Upper lobe of right lung (tissue), 1 donor: ENCODE results near the gene SH3D21. TPM values are rescaled to one million over a fixed set of nuclear protein-coding genes. Genes with fewer than 3 reads are reported as not detected.

Experiments
- ATAC-seq: fragments of 200-7000 bp; cut with Tn5 transposase; one replicate; pipeline ENCODE4 v1.9.1; 2020; ENCODE audit warnings: mild to moderate bottlenecking, moderate library complexity
- DNase-seq: peaks from one replicate; pipeline ENCODE4 v3.0.0-alpha.2; 2020
- H3K27ac ChIP-seq: fragments of 200-600 bp; one replicate; pipeline ENCODE4 v1.8.0; 2022
- H3K27me3 ChIP-seq: fragments of 200-600 bp; one replicate; pipeline ENCODE4 v1.8.0; 2022; ENCODE audit warnings: mild to moderate bottlenecking
- H3K36me3 ChIP-seq: fragments of 200-600 bp; one replicate; pipeline ENCODE4 v1.8.0; 2022
- H3K4me1 ChIP-seq: fragments of 200-600 bp; one replicate; pipeline ENCODE4 v1.8.0; 2022
- H3K4me3 ChIP-seq: fragments of 200-600 bp; one replicate; pipeline ENCODE4 v1.8.0; 2022; ENCODE audit warnings: mild to moderate bottlenecking
- H3K9me3 ChIP-seq: fragments of 200-600 bp; one replicate; pipeline ENCODE4 v1.8.0; 2022
- CTCF ChIP-seq: fragments of 200-600 bp; IDR thresholded peaks from one replicate; pipeline ENCODE4 v1.8.0; 2022; ENCODE audit warnings: antibody characterized with exemption
- intact Hi-C: fragments of 100-400 bp; cut with DNase I; formaldehyde crosslinking; loops from one replicate; pipeline ENCODE4 v1.11.0; 2022
- total RNA-seq: library from RNA; stranded (reverse); fragmentation: NEBNext Ultra II Directional; extraction: Animal tissue kit (Norgen Biotek cat#: 25700); gene quantifications from one replicate; pipeline ENCODE4 v1.2.1, GENCODE V29; 2021
- donor health status: DM: no; HTN: yes; CAD: no; lungs with severe emphysema.

Gene SH3D21
- total RNA-seq, 1 donor from 2014 or later, result 10.2 TPM

- TF ChIP-seq CTCF, result no peak
- H3K27me3 ChIP-seq, result no peaks in the 10 kb centered on the region
- DNase-seq, result no peak
- peaks cover 55% of the 10 kb centered on the region for H3K36me3 ChIP-seq
- ATAC-seq, result no peak
- no peak overlapping the region for H3K27ac ChIP-seq
- intact Hi-C loops, result no loop called here
- H3K9me3 ChIP-seq, result no peaks in the 10 kb centered on the region
- H3K4me3 ChIP-seq, result no peak overlapping the region
- H3K4me1 ChIP-seq, result peaks cover 20% of the 10 kb centered on the region
These were observed 49.6 kb downstream of the SH3D21 start for GRCh38 chr1:36355811-36356210.

DNA sequence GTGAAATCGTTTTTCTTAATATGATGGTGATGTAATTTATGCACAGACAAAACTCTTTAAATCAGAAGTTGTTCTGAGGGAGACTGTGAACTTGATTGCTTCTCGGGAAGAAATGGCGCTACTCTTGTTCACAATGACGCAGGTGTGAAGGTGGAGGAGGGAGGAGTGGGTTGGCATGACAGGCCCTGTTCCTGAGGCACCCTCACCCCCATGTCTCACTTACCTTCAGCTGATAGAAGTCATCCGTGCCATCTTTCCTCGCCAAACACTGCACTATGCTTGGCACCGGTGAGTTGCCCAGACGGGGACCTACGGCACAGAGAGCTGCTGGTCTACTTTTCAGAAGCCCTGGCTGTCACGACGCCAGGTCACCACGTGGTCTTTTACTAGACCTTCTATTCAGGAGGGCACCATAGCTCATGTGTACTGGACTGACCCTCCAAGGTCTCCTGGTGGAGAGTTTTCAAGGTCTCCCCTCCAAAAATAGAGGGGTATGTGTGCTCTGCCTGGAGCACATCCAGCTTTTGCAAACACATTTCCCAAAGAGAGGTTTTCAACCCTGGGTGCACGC is 52.4 kb downstream of the SH3D21 start:
- TF ChIP-seq CTCF, result no peak
- H3K9me3 ChIP-seq, result no peaks in the 10 kb centered on the region
- H3K36me3 ChIP-seq, result peaks cover 73% of the 10 kb centered on the region
- no peak for DNase-seq
- no peaks in the 10 kb centered on the region for H3K27me3 ChIP-seq
- intact Hi-C loops, result no loop called here
- no peak overlapping the region for H3K4me3 ChIP-seq
- H3K4me1 ChIP-seq, result no peaks in the 10 kb centered on the region
- no peak overlapping the region for H3K27ac ChIP-seq
- no peak for ATAC-seq

DNA sequence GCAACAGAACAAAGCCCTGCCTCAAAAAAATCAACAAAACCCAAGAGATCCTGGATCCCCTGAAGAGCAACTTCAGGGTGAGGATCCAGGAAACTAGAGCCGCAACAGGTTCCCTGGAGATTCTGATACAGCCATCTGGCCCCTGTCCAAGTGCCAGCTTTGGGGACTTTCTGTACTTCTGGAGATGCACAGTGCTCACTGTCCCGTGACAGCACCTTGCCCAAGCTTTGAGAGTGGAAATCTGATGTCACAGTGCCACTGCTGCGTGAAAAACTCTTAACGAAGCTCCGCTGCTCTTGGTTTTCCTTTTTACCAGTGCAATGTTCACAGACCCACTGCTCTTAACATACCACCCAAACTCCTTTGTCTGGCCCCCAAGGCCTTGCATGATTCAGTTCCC is 53.2 kb downstream of the SH3D21 start:
- DNase-seq (no peak), ATAC-seq (no peak)
- Histone ChIP-seq H3K27me3 (no peaks in the 10 kb centered on the region), H3K27ac (no peak overlapping the region), H3K9me3 (no peaks in the 10 kb centered on the region), H3K4me1 (no peaks in the 10 kb centered on the region), H3K4me3 (no peak overlapping the region), H3K36me3 (peaks cover 65% of the 10 kb centered on the region)
- TF ChIP-seq CTCF, result no peak
- intact Hi-C loops, result no loop called here

- peak; percentile 86 for ATAC-seq
- no peaks in the 10 kb centered on the region for H3K9me3 ChIP-seq
- DNase-seq, result no peak
- no peak overlapping the region for H3K4me3 ChIP-seq
- H3K27ac ChIP-seq, result no peak overlapping the region
- intact Hi-C loops, result no loop called here
- H3K36me3 ChIP-seq, result peaks cover 58% of the 10 kb centered on the region
- H3K4me1 ChIP-seq, result peaks cover 3% of the 10 kb centered on the region
- no peaks in the 10 kb centered on the region for H3K27me3 ChIP-seq
- no peak for TF ChIP-seq CTCF
These were observed 53.9 kb downstream of the SH3D21 start for GRCh38 chr1:36359911-36360550.

DNA sequence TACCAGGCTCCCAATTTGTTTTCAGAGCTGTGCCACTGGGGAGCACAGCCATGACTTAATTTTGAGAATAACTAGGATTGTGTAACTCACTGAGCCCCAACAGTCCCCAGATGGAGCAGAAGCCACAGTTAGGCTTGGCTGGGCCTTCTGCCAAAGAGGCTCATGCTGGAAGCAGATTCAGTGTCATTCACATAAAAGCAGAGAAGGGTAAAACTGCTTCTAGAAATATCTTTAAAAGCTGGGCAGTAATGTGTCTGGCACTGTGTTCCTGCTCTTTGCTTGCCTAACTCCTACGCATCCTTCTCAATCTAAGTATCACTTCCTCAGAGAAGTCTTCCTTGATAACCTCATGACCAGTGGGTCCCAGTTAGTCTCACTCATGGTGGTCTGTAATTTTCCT is 59.2 kb downstream of the SH3D21 start:
- DNase-seq (no peak), ATAC-seq (peak; percentile 69)
- no peak overlapping the region for H3K4me3 ChIP-seq
- H3K36me3 ChIP-seq, result peaks cover 22% of the 10 kb centered on the region
- H3K27ac ChIP-seq, result peak overlapping the region; percentile 76
- no peaks in the 10 kb centered on the region for H3K9me3 ChIP-seq
- intact Hi-C loops, result no loop called here
- no peaks in the 10 kb centered on the region for H3K27me3 ChIP-seq
- TF ChIP-seq CTCF, result no peak
- peaks cover 40% of the 10 kb centered on the region for H3K4me1 ChIP-seq
